Hepatocyte (in vitro differentiated cells): ENCODE results near the gene SDK1. TPM values are rescaled to one million over a fixed set of nuclear protein-coding genes. Genes with fewer than 3 reads are reported as not detected.

ENCODE experiments used
- DNase-seq: peaks from one replicate; pipeline ENCODE4 v3.0.0-alpha.2; 2016; ENCODE audit warnings: low spot score
- H2AFZ ChIP-seq: fragments of 200-600 bp; sonication (generic); 2 replicates; pipeline ENCODE4 v1.6.0; 2016; ENCODE audit warnings: antibody characterized with exemption, mild to moderate bottlenecking
- H3K27ac ChIP-seq: fragments of 200-600 bp; sonication (generic); 2 replicates; pipeline ENCODE4 v1.5.1; 2016; ENCODE audit warnings: mild to moderate bottlenecking
- H3K27me3 ChIP-seq: fragments of 200-600 bp; sonication (generic); 2 replicates; pipeline ENCODE4 v1.6.1; 2016
- H3K36me3 ChIP-seq: fragments of 200-600 bp; sonication (generic); replicated peaks from 2 replicates; pipeline ENCODE4 v1.5.1; 2016; ENCODE audit warnings: low read depth; ENCODE audit not compliant: insufficient read depth
- H3K4me1 ChIP-seq: fragments of 200-600 bp; sonication (generic); 2 replicates; pipeline ENCODE4 v1.5.1; 2016; ENCODE audit warnings: mild to moderate bottlenecking, moderate library complexity; ENCODE audit not compliant: insufficient read depth
- H3K4me2 ChIP-seq: fragments of 200-600 bp; sonication (generic); 2 replicates; pipeline ENCODE4 v1.6.0; 2016
- H3K4me3 ChIP-seq: fragments of 200-600 bp; sonication (generic); 2 replicates; pipeline ENCODE4 v1.5.1; 2016; ENCODE audit warnings: mild to moderate bottlenecking
- H3K79me2 ChIP-seq: fragments of 200-600 bp; sonication (generic); 2 replicates; pipeline ENCODE4 v1.6.0; 2017; ENCODE audit warnings: mild to moderate bottlenecking
- H3K9me2 ChIP-seq: fragments of 200-600 bp; sonication (generic); replicated peaks from 2 replicates; pipeline ENCODE4 v1.6.0; 2017; ENCODE audit warnings: mild to moderate bottlenecking; ENCODE audit not compliant: insufficient read depth
- H3K9me3 ChIP-seq: fragments of 200-600 bp; sonication (generic); 2 replicates; pipeline ENCODE4 v1.5.1; 2016; ENCODE audit warnings: low read depth, mild to moderate bottlenecking
- H4K20me1 ChIP-seq: fragments of 200-600 bp; sonication (generic); 2 replicates; pipeline ENCODE4 v1.6.0; 2016; ENCODE audit warnings: mild to moderate bottlenecking; ENCODE audit not compliant: insufficient read depth, poor library complexity, severe bottlenecking
- CTCF ChIP-seq: fragments of 200-600 bp; sonication (generic); IDR thresholded peaks from 2 replicates; pipeline ENCODE4 v1.5.1; 2016; ENCODE audit warnings: antibody characterized with exemption, mild to moderate bottlenecking; ENCODE audit not compliant: poor library complexity
- EZH2 ChIP-seq: fragments of 200-600 bp; sonication (generic); IDR thresholded peaks from 2 replicates; pipeline ENCODE4 v1.6.1; 2016; ENCODE audit warnings: antibody characterized with exemption, mild to moderate bottlenecking, borderline replicate concordance
- EZH2phosphoT487 ChIP-seq: fragments of 200-600 bp; sonication (generic); IDR thresholded peaks from one replicate; pipeline ENCODE4 v1.6.1; 2018; ENCODE audit warnings: antibody characterized with exemption, mild to moderate bottlenecking, low read depth, moderate library complexity; ENCODE audit not compliant: unreplicated experiment, severe bottlenecking
- WGBS: methylation state at CpG from one replicate; pipeline ENCODE4 v1.1.6; 2016; ENCODE audit warnings: low lambda C conversion rate; ENCODE audit errors: missing lambda C conversion rate; 5-methylcytosine and 5-hydroxymethylcytosine counted together
- polyA plus RNA-seq: library from polyadenylated mRNA; unstranded; fragments of >200 nt; fragmentation: Nextera tagmentation; extraction: Ambion mirVana; gene quantifications from 2 replicates; pipeline ENCODE4 v1.2.1, GENCODE V29; 2016
- total RNA-seq: library from RNA; depleted of rRNA; stranded (reverse); fragments of >200 nt; gene quantifications from 2 replicates; pipeline ENCODE4 v1.2.3, GENCODE V29; 2014

SDK1 gene
- total and polyA plus RNA-seq, 2 experiments from 2014 or later, result 4.3 to 10.0 TPM

- H3K9me2 ChIP-seq, result no peaks in the 10 kb centered on the region
- no peaks in the 10 kb centered on the region for H4K20me1 ChIP-seq
- no peak overlapping the region for H3K4me2 ChIP-seq
- no peaks in the 10 kb centered on the region for H3K36me3 ChIP-seq
- no peak overlapping the region for H3K27ac ChIP-seq
- WGBS, result 82% methylated on average over 6 of the region's 6 CpGs
- H3K9me3 ChIP-seq, result no peaks in the 10 kb centered on the region
- H2AFZ ChIP-seq, result no peak overlapping the region
- no peak for DNase-seq
- no peaks in the 10 kb centered on the region for H3K4me1 ChIP-seq
- H3K79me2 ChIP-seq, result no peaks in the 10 kb centered on the region
- no peaks in the 10 kb centered on the region for H3K27me3 ChIP-seq
- H3K4me3 ChIP-seq, result no peak overlapping the region
- no peak for TF ChIP-seq EZH2
- TF ChIP-seq EZH2phosphoT487, result no peak
- TF ChIP-seq CTCF, result no peak
These were observed 583.5 kb downstream of the SDK1 start for GRCh38 chr7:3884543-3884942.

GRCh38 chr7:3887096-3887690 lies 586.1 kb downstream of the SDK1 start:
- no peak overlapping the region for H3K4me2 ChIP-seq
- DNase-seq, result no peak
- no peak overlapping the region for H2AFZ ChIP-seq
- no peak overlapping the region for H3K4me3 ChIP-seq
- H4K20me1 ChIP-seq, result no peaks in the 10 kb centered on the region
- 79% methylated on average over 4 of the region's 4 CpGs for WGBS
- no peak overlapping the region for H3K27ac ChIP-seq
- no peaks in the 10 kb centered on the region for H3K9me3 ChIP-seq
- no peaks in the 10 kb centered on the region for H3K36me3 ChIP-seq
- no peaks in the 10 kb centered on the region for H3K79me2 ChIP-seq
- no peak for TF ChIP-seq EZH2
- no peak for TF ChIP-seq CTCF
- TF ChIP-seq EZH2phosphoT487, result no peak
- H3K9me2 ChIP-seq, result no peaks in the 10 kb centered on the region
- H3K27me3 ChIP-seq, result no peaks in the 10 kb centered on the region
- H3K4me1 ChIP-seq, result no peaks in the 10 kb centered on the region

GRCh38 chr7:3888096-3888495 lies 587.0 kb downstream of the SDK1 start:
- Histone ChIP-seq H3K79me2 (no peaks in the 10 kb centered on the region), H3K36me3 (no peaks in the 10 kb centered on the region), H3K4me3 (no peak overlapping the region), H3K27ac (no peak overlapping the region), H3K4me1 (no peaks in the 10 kb centered on the region), H3K27me3 (no peaks in the 10 kb centered on the region), H3K9me3 (no peaks in the 10 kb centered on the region), H4K20me1 (no peaks in the 10 kb centered on the region), H3K9me2 (no peaks in the 10 kb centered on the region), H2AFZ (no peak overlapping the region), H3K4me2 (no peak overlapping the region)
- TF ChIP-seq CTCF (no peak), EZH2phosphoT487 (no peak), EZH2 (no peak)
- WGBS, result 81% methylated on average over 8 of the region's 8 CpGs
- no peak for DNase-seq
